HCT116 (cell line): ENCODE measurements around the gene RPTOR. TPM values are rescaled to one million over a fixed set of nuclear protein-coding genes. Genes with fewer than 3 reads are reported as not detected.

Experiments used
- ATAC-seq: fragments of 200-7000 bp; cut with Tn5 transposase; 2 replicates; pipeline ENCODE4 v1.9.1; 2020; ENCODE audit warnings: mild to moderate bottlenecking, moderate library complexity
- BruUV-seq: library from RNA; stranded (reverse); fragments of 400-500 nt; replicated peaks from 2 replicates; lab custom pipeline; 2021; lab: Mats Ljungman, UMichigan
- CTCF ChIA-PET: fragments of 300-600 bp; sonication (Branson Sonifier 250); formaldehyde crosslinking; loops from one replicate; lab custom pipeline; 2021; ENCODE audit warnings: antibody characterized with exemption; lab: Charles Lee
- POLR2A ChIA-PET: fragments of 300-600, 350-600 bp; sonication (Branson Sonifier 250); formaldehyde crosslinking; loops from one replicate; lab custom pipeline; 2021; ENCODE audit warnings: antibody characterized with exemption; lab: Charles Lee
- RAD21 ChIA-PET, 2 experiments: fragments of 300-600 bp; sonication (Branson Sonifier 250); formaldehyde crosslinking; loops; one replicate each; lab custom pipeline; 2023; ENCODE audit warnings: low total read pairs in 2 of 2; ENCODE audit not compliant: uncharacterized antibody in 2 of 2, unreplicated experiment in 2 of 2, low non-redundant PET in 1 of 2; lab: Charles Lee
- DNase-seq: peaks from one replicate; pipeline ENCODE4 v3.0.0-alpha.2; 2010; ENCODE audit warnings: low read depth, low spot score
- H2AFZ ChIP-seq: fragments of 200-600 bp; shearing (Covaris generic), sonication (generic); 2 replicates; pipeline ENCODE4 v1.6.1; 2017; ENCODE audit warnings: low read depth, mixed run types, mixed read lengths, antibody characterized with exemption, low read length; ENCODE audit not compliant: poor library complexity, severe bottlenecking
- H3K27ac ChIP-seq: 2 replicates; pipeline ENCODE4 v1.5.1; 2012; ENCODE audit warnings: low read depth, low read length
- H3K27me3 ChIP-seq: fragments of 200-600 bp; sonication (generic); 2 replicates; pipeline ENCODE4 v1.6.1; 2016; ENCODE audit warnings: mixed run types, low read length, mixed read lengths; ENCODE audit not compliant: insufficient read depth
- H3K36me3 ChIP-seq, 2 experiments: fragments of 200-500 bp in 1 of 2; fragments of 200-600 bp in 1 of 2; sonication (Bioruptor generic) in 1 of 2; sonication (generic) in 1 of 2; 2 replicates each; pipeline versions ENCODE4 v1.5.1 to v1.6.1; 2014 to 2016; ENCODE audit warnings: low read length in 2 of 2, inconsistent platforms in 1 of 2, mixed read lengths in 1 of 2, mixed run types in 1 of 2; ENCODE audit not compliant: insufficient read depth in 2 of 2, control insufficient read depth in 1 of 2
- H3K4me1 ChIP-seq, 2 experiments: fragments of 200-600 bp in 1 of 2; sonication (generic) in 1 of 2; 2 replicates each; pipeline versions ENCODE4 v1.5.1 to v1.6.1; 2012 to 2017; ENCODE audit warnings: low read length in 2 of 2, inconsistent platforms in 1 of 2, mild to moderate bottlenecking in 1 of 2, mixed read lengths in 1 of 2, mixed run types in 1 of 2, moderate library complexity in 1 of 2; ENCODE audit not compliant: insufficient read depth in 2 of 2, control insufficient read depth in 1 of 2
- H3K4me2 ChIP-seq: fragments of 200-600 bp; sonication (generic); 2 replicates; pipeline ENCODE4 v1.6.1; 2017; ENCODE audit warnings: mixed run types, low read length, mixed read lengths
- H3K4me3 ChIP-seq, 2 experiments: fragments of 200-600 bp in 1 of 2; sonication (generic) in 1 of 2; replicated peaks in 1 of 2; 2 replicates each; pipeline ENCODE4 v1.5.1; 2011 to 2016; ENCODE audit warnings: low read length in 2 of 2, control low read depth in 1 of 2, low read depth in 1 of 2, mild to moderate bottlenecking in 1 of 2, mixed read lengths in 1 of 2, mixed run types in 1 of 2
- H3K79me2 ChIP-seq: fragments of 200-600 bp; sonication (generic); 2 replicates; pipeline ENCODE4 v1.6.1; 2017; ENCODE audit warnings: mild to moderate bottlenecking, mixed run types, low read length, moderate library complexity, mixed read lengths; ENCODE audit not compliant: insufficient read depth
- H3K9ac ChIP-seq: fragments of 200-600 bp; sonication (generic); 2 replicates; pipeline ENCODE4 v1.6.1; 2016; ENCODE audit warnings: low read length, mixed read lengths
- H3K9me2 ChIP-seq: fragments of 200-600 bp; sonication (generic), shearing (Covaris generic); 2 replicates; pipeline ENCODE4 v1.6.1; 2017; ENCODE audit warnings: mixed run types, mild to moderate bottlenecking, moderate library complexity; ENCODE audit not compliant: insufficient read depth
- H3K9me3 ChIP-seq, 2 experiments: fragments of 200-500 bp in 1 of 2; fragments of 200-600 bp in 1 of 2; sonication (Bioruptor generic) in 1 of 2; sonication (generic) in 1 of 2; 2 replicates each; pipeline ENCODE4 v1.6.1; 2014 to 2017; ENCODE audit warnings: low read length in 2 of 2, mixed read lengths in 2 of 2, inconsistent platforms in 1 of 2, low read depth in 1 of 2, mild to moderate bottlenecking in 1 of 2, mixed run types in 1 of 2, moderate library complexity in 1 of 2; ENCODE audit not compliant: control insufficient read depth in 1 of 2, insufficient read depth in 1 of 2
- H4K20me1 ChIP-seq: fragments of 200-600 bp; sonication (generic), shearing (Covaris generic); 2 replicates; pipeline ENCODE4 v1.6.1; 2017; ENCODE audit warnings: mixed run types, mild to moderate bottlenecking, moderate library complexity; ENCODE audit not compliant: insufficient read depth
- CBX3 ChIP-seq: IDR thresholded peaks from 2 replicates; pipeline ENCODE4 v1.6.1; 2012; ENCODE audit warnings: low read depth
- EGR1 ChIP-seq: IDR thresholded peaks from 2 replicates; pipeline ENCODE4 v1.6.1; 2012; ENCODE audit warnings: low read depth
- ELF1 ChIP-seq: IDR thresholded peaks from 2 replicates; pipeline ENCODE4 v1.6.1; 2012; ENCODE audit warnings: low read depth, borderline replicate concordance
- EZH2 ChIP-seq: fragments of 200-600 bp; sonication (generic); IDR thresholded peaks from 2 replicates; pipeline ENCODE4 v1.6.1; 2017; ENCODE audit warnings: antibody characterized with exemption, mixed run types
- EZH2phosphoT487 ChIP-seq: fragments of 200-600 bp; IDR thresholded peaks from 2 replicates; pipeline ENCODE4 v1.6.1; 2018; ENCODE audit warnings: antibody characterized with exemption, borderline replicate concordance
- FOSL1 ChIP-seq: IDR thresholded peaks from 2 replicates; pipeline ENCODE4 v1.6.1; 2012; ENCODE audit warnings: low read depth
- JUND ChIP-seq: IDR thresholded peaks from 2 replicates; pipeline ENCODE4 v1.6.1; 2012
- POLR2A ChIP-seq: IDR thresholded peaks from 2 replicates; pipeline ENCODE4 v1.7.0; 2011; ENCODE audit warnings: borderline replicate concordance; ENCODE audit not compliant: insufficient read depth, insufficient read length; ENCODE audit errors: extremely low read depth
- RAD21 ChIP-seq: IDR thresholded peaks from 2 replicates; pipeline ENCODE4 v1.6.1; 2012; ENCODE audit warnings: low read depth, mild to moderate bottlenecking
- SRF ChIP-seq: IDR thresholded peaks from 2 replicates; pipeline ENCODE4 v1.6.1; 2012; ENCODE audit warnings: low read depth
- TCF7L2 ChIP-seq: IDR thresholded peaks from 2 replicates; pipeline ENCODE4 v1.7.0; 2011; ENCODE audit warnings: borderline replicate concordance, inconsistent platforms; ENCODE audit not compliant: insufficient read depth, insufficient read length; ENCODE audit errors: extremely low read depth
- YY1 ChIP-seq: IDR thresholded peaks from 2 replicates; pipeline ENCODE4 v1.6.1; 2011; ENCODE audit warnings: low read length, low read depth, moderate library complexity, mild to moderate bottlenecking; ENCODE audit not compliant: insufficient replicate concordance; ENCODE audit errors: extremely low read depth
- ZFX ChIP-seq: fragments of 450-650 bp; IDR thresholded peaks from 2 replicates; pipeline ENCODE4 v1.6.1; 2017
- ZNF274 ChIP-seq: fragments of 200-500 bp; sonication (Bioruptor generic); IDR thresholded peaks from 2 replicates; pipeline ENCODE4 v1.6.1; 2014; ENCODE audit warnings: mild to moderate bottlenecking, low read depth, low read length, inconsistent platforms
- intact Hi-C: fragments of 100-400 bp; cut with micrococcal nuclease; formaldehyde crosslinking; loops from 2 replicates; pipeline ENCODE4 v1.10.0; 2022
- total RNA-seq: library from RNA; stranded (reverse); gene quantifications from one replicate; pipeline ENCODE4 v1.2.1, GENCODE V29; 2021; ENCODE audit not compliant: unreplicated experiment
- TF ChIP-seq, protein P1 (sequence below): IDR thresholded peaks from 2 replicates; pipeline ENCODE4 v1.6.1; 2012; ENCODE audit warnings: low read depth
- TF ChIP-seq, protein P2 (sequence below), 3 experiments: fragments of 200-600 bp in 1 of 3; sonication (generic) in 1 of 3; IDR thresholded peaks in 2 of 3; conservative IDR thresholded peaks in 1 of 3; 2 replicates each; pipeline ENCODE4 v1.5.1; 2012 to 2017; ENCODE audit warnings: low read depth in 2 of 3, low read length in 2 of 3, antibody characterized with exemption in 1 of 3, borderline replicate concordance in 1 of 3, control low read depth in 1 of 3, mild to moderate bottlenecking in 1 of 3, mixed read lengths in 1 of 3, mixed run types in 1 of 3, moderate library complexity in 1 of 3; ENCODE audit not compliant: insufficient read depth in 1 of 3
- TF ChIP-seq, protein P3 (sequence below): IDR thresholded peaks from 2 replicates; pipeline ENCODE4 v1.6.1; 2012
- TF ChIP-seq, protein P4 (sequence below): IDR thresholded peaks from 2 replicates; pipeline ENCODE4 v1.6.1; 2012
- TF ChIP-seq, protein P5 (sequence below): IDR thresholded peaks from 2 replicates; pipeline ENCODE4 v1.6.1; 2011; ENCODE audit warnings: mild to moderate bottlenecking, low read length, moderate library complexity; ENCODE audit not compliant: insufficient replicate concordance; ENCODE audit errors: extremely low read depth

Gene RPTOR
- total RNA-seq, 1 experiment from 2014 or later, result 69.5 TPM

DNA sequence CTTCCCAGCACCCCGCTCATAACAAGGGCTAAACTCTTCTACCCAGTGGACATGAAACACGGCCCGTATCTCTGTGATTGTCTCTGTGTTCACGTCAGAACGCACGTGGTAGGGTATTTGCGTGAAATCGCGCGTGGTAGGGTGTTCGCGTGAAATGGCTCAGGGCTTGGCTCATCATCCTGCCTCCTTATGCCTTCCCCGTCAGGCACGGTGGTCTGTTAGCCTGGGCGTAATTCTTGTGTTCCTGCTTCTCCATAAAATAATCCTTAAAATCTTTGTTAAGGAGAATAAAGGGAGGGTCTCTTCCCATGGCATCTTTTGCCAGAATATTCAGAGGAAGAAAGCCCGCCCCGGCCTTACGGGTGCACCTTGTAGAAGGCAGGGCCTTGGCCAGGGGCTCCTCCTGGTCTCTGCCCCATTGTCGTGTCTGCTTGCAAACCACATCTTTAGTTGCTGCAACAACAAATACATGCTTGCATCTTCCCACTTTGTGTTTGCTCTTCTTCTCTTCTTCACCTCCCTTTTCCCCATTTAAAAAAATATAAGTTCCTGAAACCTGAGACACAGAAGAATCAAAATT is 330.3 kb downstream of the RPTOR start:
- ChIA-PET RAD21 (no interaction called here), CTCF (no interaction called here), POLR2A (no interaction called here)
- H3K27ac ChIP-seq, result no peak overlapping the region
- H3K4me3 ChIP-seq, result no peak overlapping the region
- H3K79me2 ChIP-seq, result no peaks in the 10 kb centered on the region
- H3K4me1 ChIP-seq, result peaks cover 0 to 11% of the 10 kb centered on the region in 2 experiments; a peak in 1 of 4 replicates
- ATAC-seq (no peak), DNase-seq (no peak)
- no peaks in the 10 kb centered on the region for H3K9me2 ChIP-seq
- no peak overlapping the region for H3K4me2 ChIP-seq
- no peaks in the 10 kb centered on the region for H3K9me3 ChIP-seq
- H3K36me3 ChIP-seq, result no peaks in the 10 kb centered on the region
- H3K27me3 ChIP-seq, result no peaks in the 10 kb centered on the region
- no peak overlapping the region for H2AFZ ChIP-seq
- BruUV-seq, result no TSS peak
- intact Hi-C loops, result no loop called here
- TF ChIP-seq, protein P1, sequence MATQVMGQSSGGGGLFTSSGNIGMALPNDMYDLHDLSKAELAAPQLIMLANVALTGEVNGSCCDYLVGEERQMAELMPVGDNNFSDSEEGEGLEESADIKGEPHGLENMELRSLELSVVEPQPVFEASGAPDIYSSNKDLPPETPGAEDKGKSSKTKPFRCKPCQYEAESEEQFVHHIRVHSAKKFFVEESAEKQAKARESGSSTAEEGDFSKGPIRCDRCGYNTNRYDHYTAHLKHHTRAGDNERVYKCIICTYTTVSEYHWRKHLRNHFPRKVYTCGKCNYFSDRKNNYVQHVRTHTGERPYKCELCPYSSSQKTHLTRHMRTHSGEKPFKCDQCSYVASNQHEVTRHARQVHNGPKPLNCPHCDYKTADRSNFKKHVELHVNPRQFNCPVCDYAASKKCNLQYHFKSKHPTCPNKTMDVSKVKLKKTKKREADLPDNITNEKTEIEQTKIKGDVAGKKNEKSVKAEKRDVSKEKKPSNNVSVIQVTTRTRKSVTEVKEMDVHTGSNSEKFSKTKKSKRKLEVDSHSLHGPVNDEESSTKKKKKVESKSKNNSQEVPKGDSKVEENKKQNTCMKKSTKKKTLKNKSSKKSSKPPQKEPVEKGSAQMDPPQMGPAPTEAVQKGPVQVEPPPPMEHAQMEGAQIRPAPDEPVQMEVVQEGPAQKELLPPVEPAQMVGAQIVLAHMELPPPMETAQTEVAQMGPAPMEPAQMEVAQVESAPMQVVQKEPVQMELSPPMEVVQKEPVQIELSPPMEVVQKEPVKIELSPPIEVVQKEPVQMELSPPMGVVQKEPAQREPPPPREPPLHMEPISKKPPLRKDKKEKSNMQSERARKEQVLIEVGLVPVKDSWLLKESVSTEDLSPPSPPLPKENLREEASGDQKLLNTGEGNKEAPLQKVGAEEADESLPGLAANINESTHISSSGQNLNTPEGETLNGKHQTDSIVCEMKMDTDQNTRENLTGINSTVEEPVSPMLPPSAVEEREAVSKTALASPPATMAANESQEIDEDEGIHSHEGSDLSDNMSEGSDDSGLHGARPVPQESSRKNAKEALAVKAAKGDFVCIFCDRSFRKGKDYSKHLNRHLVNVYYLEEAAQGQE, result no peak
- TF ChIP-seq EZH2phosphoT487 (no peak), YY1 (no peak), TCF7L2 (no peak), EGR1 (no peak), JUND (no peak), CBX3 (no peak), ZNF274 (no peak), FOSL1 (no peak), ZFX (no peak), RAD21 (no peak), ELF1 (no peak), EZH2 (no peak), POLR2A (no peak), SRF (no peak)
- TF ChIP-seq, protein P2, sequence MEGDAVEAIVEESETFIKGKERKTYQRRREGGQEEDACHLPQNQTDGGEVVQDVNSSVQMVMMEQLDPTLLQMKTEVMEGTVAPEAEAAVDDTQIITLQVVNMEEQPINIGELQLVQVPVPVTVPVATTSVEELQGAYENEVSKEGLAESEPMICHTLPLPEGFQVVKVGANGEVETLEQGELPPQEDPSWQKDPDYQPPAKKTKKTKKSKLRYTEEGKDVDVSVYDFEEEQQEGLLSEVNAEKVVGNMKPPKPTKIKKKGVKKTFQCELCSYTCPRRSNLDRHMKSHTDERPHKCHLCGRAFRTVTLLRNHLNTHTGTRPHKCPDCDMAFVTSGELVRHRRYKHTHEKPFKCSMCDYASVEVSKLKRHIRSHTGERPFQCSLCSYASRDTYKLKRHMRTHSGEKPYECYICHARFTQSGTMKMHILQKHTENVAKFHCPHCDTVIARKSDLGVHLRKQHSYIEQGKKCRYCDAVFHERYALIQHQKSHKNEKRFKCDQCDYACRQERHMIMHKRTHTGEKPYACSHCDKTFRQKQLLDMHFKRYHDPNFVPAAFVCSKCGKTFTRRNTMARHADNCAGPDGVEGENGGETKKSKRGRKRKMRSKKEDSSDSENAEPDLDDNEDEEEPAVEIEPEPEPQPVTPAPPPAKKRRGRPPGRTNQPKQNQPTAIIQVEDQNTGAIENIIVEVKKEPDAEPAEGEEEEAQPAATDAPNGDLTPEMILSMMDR (IDR thresholded peaks at IDR 0.05 in 2 of 3, conservative IDR thresholded peaks at IDR 0.05 in 1 of 3; ENCODE audit: borderline replicate concordance in 1 of 3, insufficient read depth in 1 of 3, low read depth in 2 of 3, low read length in 2 of 3), result no peak
- TF ChIP-seq, protein P3, sequence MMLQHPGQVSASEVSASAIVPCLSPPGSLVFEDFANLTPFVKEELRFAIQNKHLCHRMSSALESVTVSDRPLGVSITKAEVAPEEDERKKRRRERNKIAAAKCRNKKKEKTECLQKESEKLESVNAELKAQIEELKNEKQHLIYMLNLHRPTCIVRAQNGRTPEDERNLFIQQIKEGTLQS, result no peak
- TF ChIP-seq, protein P4, sequence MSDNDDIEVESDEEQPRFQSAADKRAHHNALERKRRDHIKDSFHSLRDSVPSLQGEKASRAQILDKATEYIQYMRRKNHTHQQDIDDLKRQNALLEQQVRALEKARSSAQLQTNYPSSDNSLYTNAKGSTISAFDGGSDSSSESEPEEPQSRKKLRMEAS, result no peak
- TF ChIP-seq, protein P5, sequence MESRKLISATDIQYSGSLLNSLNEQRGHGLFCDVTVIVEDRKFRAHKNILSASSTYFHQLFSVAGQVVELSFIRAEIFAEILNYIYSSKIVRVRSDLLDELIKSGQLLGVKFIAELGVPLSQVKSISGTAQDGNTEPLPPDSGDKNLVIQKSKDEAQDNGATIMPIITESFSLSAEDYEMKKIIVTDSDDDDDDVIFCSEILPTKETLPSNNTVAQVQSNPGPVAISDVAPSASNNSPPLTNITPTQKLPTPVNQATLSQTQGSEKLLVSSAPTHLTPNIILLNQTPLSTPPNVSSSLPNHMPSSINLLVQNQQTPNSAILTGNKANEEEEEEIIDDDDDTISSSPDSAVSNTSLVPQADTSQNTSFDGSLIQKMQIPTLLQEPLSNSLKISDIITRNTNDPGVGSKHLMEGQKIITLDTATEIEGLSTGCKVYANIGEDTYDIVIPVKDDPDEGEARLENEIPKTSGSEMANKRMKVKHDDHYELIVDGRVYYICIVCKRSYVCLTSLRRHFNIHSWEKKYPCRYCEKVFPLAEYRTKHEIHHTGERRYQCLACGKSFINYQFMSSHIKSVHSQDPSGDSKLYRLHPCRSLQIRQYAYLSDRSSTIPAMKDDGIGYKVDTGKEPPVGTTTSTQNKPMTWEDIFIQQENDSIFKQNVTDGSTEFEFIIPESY, result no peak
- TF ChIP-seq, all 23 proteins: peak for 0
- no peak overlapping the region for H3K9ac ChIP-seq
- H4K20me1 ChIP-seq, result no peaks in the 10 kb centered on the region
